ENCODE measurements around the gene CHAD.
"Not testable (repeated sequence)": the region's sequence is repeated elsewhere in the genome, so short reads cannot be mapped to it uniquely, and the experiment has no call there.

Gene CHAD

GRCh38 chr17:50477976-50478375 lies 9.3 kb upstream of the CHAD start:
- TF ChIP-seq CTCF (conservative IDR thresholded peaks at IDR 0.05) (no peak), ZFX (IDR thresholded peaks at IDR 0.05) (no peak)
- peak overlapping the region; percentile 89 for H3K27ac ChIP-seq

GRCh38 chr17:50476545-50477315 lies 8.1 kb upstream of the CHAD start:
- no peak for TF ChIP-seq ZFX (IDR thresholded peaks at IDR 0.05)
- TF ChIP-seq CTCF (conservative IDR thresholded peaks at IDR 0.05): no peak
- no peak overlapping the region; the same call in 1 of the 2 replicates for H3K27ac ChIP-seq

GRCh38 chr17:50475775-50476544 lies 7.3 kb upstream of the CHAD start:
- H3K27ac ChIP-seq: not testable (repeated sequence)

GRCh38 chr17:50475362-50475761 lies 6.7 kb upstream of the CHAD start:
- no peak overlapping the region for H3K27ac ChIP-seq
- TF ChIP-seq CTCF (conservative IDR thresholded peaks at IDR 0.05): no peak
- no peak for TF ChIP-seq ZFX (IDR thresholded peaks at IDR 0.05)

GRCh38 chr17:50474523-50474922 lies 5.8 kb upstream of the CHAD start:
- TF ChIP-seq ZFX (IDR thresholded peaks at IDR 0.05) (no peak), CTCF (conservative IDR thresholded peaks at IDR 0.05) (no peak)
- H3K27ac ChIP-seq: no peak overlapping the region

- TF ChIP-seq CTCF (conservative IDR thresholded peaks at IDR 0.05) (no peak), ZFX (IDR thresholded peaks at IDR 0.05) (no peak)
- H3K27ac ChIP-seq: no peak overlapping the region
Observed at GRCh38 chr17:50473901-50474300, 5.2 kb upstream of the CHAD start.

GRCh38 chr17:50472761-50473161 lies 4.1 kb upstream of the CHAD start:
- not testable (repeated sequence) for H3K27ac ChIP-seq
- TF ChIP-seq CTCF (conservative IDR thresholded peaks at IDR 0.05): peak; percentile 73

All from C4-2B (cell line).